NCI-H2196 treated with DMSO at 0.1 percent for 48 hours (cell line): ENCODE results near the gene ADPRS.
A peak's percentile ranks its signal among the peaks of the same experiment; 100 is the strongest.

Experiments
- DNase-seq: peaks from one replicate; lab custom pipeline; 2025; ENCODE audit not compliant: unreplicated experiment; lab: John Stamatoyannopoulos, UW

ADPRS gene, protein sequence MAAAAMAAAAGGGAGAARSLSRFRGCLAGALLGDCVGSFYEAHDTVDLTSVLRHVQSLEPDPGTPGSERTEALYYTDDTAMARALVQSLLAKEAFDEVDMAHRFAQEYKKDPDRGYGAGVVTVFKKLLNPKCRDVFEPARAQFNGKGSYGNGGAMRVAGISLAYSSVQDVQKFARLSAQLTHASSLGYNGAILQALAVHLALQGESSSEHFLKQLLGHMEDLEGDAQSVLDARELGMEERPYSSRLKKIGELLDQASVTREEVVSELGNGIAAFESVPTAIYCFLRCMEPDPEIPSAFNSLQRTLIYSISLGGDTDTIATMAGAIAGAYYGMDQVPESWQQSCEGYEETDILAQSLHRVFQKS

DNA sequence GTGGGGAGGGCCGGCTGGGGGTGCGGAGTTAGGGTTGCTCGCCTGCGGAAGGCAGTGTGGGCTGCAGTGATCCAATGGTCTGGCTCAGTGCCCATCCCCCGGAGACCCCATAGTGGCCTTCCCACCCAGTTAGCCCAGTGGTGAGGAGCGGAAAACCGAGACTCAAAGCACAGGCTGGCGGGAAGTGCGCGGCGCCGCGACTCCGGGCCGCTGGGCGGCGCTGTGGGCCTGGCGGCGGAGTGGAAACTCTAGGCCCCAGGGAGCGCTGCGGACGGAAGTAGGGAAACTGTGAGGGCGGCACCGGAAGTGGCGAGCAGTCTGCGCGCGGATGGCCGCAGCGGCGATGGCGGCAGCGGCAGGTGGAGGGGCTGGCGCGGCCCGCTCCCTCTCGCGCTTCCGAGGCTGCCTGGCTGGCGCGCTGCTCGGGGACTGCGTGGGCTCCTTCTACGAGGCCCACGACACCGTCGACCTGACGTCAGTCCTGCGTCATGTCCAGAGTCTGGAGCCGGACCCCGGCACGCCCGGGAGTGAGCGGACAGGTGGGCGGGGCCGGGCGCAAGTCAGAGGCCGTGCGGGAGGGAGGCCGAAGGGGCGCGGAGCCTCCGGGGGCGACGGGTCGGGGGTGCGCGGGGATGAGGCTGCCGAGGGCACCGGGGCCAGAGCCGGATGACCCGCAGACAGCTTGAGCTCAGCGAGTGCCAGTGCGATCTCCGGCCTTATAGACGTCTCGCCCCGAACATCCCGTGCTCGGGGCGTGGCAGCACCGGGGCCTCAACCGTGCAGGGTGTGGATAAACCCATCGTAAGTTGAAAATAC lies at the start of gene ADPRS:
Gene ADPRS, plus strand, starts transcription at position 316 of the 816 bp plus-strand sequence. Its CDS starts 13 bp downstream, at position 329.
- peak; percentile 80 for DNase-seq

DNA sequence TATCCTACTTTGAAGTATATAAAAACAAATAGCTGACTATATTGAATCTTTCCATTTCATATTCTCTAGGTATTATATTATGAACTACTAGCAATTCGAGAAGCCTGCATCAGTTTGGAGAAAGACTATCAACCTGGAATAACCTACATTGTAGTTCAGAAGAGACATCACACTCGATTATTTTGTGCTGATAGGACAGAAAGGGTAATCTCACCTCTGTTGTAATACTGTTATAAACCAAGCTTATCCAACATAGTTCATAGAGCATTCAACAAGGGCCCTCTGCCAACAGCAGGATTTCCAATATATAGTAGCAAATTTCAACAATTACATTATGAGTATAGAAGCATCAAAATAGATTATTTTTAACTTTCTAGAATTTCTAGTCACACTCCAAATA lies 48.5 kb upstream of the ADPRS start:
- no peak for DNase-seq

DNA sequence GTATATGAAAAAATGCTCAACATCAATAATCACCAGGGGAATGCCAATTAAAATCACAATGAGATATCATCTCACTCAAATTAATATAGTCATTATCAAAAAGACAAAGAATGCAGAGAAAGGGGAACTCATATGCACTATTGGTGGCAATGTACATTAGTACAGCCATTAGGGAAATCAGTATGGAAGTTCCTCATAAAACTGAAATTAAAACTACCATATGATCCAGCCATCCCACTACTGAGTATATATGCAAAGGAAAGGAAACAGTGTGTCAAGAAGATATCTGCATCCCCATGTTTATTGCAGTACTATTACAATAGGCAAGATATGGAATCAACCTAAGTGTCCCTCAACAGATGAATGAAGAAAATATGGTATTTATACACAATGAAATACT lies 36.9 kb upstream of the ADPRS start:
- DNase-seq: no peak

DNA sequence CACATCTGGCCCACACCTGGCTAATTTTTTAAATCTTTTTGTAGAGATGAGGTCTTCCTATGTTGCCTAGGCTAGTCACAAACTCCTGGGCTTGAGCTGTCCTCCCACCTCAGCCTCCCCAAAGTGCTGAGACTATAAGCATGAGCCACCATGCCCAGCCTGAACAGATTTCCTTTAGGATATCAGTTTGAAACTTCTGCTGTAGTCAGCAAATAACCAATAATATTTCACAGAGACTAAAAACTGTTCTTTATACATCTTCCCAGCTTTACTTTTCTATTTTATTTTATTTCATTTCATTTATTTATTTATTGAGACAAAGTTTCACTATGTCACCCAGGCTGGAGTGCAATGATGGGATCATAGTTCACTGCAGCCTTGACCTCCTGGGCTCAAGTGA lies 34.7 kb upstream of the ADPRS start:
- no peak for DNase-seq

DNA sequence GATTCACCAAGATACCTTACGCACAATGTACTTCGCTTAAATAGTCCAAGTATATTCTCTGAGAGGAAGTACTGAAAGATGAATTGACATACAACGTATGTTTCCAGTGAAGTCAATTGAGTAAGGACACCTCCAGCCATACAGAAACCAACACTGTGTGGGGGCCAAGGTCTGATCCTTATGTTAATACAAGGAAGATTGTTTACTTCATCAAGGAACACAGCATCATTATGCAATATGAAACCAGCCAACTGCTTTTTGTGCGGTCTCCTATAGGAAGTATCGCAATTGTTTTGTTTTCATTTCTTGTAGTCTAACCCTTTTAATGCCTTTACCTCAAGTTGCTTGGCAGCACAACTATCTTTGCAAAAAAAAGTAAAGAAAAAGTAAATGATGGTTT lies 33.0 kb upstream of the ADPRS start:
- DNase-seq: no peak

DNA sequence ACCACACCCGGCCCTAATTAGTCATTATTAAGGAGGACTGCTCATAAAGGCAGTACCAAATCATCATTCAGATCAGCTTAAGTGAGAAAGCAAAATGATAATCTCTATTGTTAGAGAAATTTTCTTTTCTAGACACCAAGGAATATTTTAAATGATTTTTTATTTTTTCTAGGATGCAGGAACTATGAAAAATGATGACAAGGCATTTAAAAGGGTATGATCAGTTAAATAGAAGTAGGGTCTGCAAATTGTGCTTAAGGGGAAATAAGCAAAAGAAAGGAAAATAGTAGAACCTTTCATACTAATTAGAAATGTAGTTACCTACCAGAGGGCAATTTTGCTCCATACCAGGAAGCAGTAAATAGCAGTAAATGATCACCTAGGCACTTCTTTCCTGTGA lies 26.4 kb upstream of the ADPRS start:
- DNase-seq: no peak

DNA sequence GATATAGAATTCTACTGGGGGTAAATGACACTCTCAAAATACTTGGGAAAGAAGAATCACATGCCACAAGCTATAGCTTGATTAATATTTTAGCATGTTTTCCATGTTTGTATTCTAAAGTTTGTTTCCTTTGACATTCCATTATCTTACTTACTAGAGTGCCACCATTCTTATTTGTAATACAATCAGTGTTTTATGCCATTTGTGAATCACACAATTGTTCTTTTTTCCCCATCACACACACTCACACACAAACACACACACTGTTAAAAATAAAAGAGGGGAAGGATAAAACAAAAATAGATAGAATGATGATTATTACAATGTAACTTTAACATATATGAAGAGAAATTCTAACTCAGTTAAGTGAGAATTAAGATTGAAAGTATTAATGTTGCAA lies 20.8 kb upstream of the ADPRS start:
- DNase-seq: no peak

DNA sequence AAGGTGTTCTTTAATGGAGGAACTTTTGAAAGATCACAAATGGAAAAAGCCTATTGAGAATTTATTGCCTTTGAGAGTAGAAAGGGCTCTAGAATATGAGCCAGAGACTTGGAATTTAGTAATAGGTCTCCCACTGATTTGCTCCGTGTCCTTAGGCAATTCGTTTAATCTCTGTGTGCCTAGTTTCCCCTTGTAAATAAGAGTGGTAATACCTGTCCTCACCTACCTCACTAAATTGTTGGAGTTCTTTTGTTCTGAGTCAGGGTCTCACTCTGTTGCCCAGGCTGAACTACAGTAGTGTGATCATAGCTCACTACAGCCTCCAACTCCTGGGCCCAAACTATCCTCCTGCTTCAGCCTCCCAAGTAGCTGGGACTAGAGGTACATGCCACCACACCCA lies 19.8 kb upstream of the ADPRS start:
- DNase-seq: no peak

DNA sequence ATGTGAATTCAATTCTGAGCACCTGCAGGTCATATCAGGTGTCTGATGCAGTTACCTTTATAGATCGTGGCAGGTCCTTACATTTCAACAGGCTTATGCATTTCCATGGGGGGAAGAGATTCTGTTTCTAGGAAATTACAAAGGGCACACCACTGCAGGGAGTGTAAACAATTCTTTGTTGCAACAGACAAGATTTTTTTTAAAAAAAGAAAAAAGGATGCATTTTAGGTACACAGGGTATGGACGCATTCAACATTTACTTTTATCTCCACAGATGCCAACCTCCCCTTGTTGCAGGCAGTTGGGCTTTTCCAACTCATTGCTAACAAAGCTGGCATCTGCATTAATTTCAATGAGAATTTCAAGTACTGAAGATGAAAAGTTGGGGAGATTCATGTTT lies 18.3 kb upstream of the ADPRS start:
- peak; percentile 33 for DNase-seq

DNA sequence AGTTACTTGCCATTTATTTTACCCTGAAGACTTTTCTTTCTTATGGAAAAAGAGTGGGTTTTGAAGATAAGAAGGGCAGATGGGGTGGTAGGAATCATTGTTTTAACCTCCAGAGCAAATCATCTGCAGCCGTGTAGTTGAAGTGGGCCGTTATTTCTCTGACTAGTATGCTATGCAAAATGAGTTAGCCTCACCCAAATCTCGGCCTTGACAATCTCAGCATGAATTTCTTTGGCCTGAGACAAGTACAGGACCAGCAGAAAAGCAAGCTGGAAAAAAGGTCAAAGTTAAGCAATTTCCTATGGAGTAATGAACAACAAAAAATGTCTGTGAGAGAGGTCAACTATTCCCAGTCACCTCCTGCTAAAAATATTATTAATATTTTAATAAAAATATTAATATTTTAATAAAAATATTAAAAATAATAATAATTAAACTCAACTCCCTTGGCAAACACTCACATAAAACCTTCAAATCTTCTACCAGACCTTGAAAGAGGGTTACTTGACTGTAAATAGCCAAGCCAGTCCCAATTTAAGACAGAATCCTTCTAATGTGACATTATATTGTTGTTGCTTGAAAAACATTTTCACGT lies 11.6 kb upstream of the ADPRS start:
- DNase-seq: no peak

DNA sequence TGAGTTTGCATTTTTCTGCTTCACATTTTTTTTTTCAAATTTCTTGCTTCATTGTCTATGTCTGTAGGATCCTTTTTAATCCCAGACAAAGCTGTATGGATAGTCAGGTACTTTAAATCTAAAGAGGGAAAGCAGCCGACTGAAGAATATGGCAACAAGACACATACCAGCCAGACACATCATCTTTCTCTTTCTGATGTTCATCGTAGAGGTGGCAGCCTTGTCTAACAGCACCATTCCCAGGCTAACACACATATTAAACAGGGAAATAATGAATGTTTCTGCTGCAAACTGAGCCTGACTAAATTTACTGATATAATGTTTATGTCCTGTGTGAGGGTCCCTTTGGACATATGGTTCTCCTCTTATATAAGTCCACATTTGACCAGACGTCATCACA lies 8.5 kb upstream of the ADPRS start:
- no peak for DNase-seq

DNA sequence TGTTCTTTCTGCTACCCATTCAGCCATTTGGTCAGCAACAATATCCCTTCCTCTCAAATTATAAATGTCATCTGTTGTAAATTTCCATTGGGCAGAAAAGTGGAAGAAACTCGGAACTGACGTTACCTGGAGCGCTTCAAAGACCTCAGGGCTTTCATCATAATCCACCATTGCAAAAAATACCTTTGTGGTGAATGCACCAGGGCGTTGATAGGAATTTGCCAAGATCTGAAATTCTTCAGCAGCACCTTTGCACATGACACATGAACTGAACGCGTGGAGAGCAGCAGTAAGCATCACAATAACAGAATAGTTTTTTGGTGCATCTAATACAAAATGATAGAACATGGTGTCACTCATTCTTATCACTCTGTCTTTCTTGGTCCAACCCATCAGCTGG lies 7.9 kb upstream of the ADPRS start:
- no peak for DNase-seq

DNA sequence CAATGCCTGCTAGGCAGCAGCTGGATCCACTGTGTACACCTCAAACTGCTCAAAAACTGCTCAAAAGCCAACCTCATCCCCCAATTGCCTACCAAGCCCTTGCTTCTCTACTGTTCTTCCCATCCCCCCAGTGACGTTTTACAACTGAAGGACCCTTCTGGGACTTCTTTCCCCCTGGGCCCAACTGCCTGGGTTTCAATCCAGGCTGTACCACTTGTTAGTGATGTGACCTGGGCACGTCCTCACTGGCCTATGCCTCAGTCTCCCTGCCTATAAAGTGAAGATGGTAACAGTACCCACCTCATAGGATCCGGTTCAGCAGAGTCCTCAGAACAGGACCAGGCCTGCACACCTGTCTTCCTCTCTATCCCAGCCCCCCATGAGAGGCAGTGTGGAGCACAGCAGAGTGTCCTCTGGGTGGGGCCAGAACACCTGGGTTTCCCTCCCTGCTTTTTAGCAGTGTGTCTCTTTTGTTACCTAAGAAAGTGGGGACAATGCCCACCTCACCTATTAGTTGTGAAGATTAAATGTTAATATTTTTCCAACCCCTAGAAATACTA lies 6.7 kb upstream of the ADPRS start:
- no peak for DNase-seq

DNA sequence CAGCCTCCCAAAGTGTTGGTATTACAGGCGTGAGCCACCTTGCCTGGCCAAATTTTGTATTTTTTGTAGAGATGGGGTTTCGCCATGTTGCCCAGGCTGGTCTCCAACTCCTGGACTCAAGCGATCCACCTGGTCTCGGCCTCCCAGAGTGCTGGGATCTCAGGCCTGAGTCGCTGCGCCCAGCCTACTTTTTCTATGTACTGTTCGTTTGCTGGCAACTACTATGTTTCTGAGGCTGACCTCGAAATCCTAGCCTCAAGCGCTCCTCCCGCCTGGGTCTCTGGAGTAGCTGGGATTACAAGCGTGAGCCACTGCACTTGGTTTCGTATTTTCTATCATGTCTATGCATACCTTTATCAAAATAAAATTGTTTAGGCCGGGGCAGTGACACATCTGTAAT lies 5.5 kb upstream of the ADPRS start:
- DNase-seq: no peak

DNA sequence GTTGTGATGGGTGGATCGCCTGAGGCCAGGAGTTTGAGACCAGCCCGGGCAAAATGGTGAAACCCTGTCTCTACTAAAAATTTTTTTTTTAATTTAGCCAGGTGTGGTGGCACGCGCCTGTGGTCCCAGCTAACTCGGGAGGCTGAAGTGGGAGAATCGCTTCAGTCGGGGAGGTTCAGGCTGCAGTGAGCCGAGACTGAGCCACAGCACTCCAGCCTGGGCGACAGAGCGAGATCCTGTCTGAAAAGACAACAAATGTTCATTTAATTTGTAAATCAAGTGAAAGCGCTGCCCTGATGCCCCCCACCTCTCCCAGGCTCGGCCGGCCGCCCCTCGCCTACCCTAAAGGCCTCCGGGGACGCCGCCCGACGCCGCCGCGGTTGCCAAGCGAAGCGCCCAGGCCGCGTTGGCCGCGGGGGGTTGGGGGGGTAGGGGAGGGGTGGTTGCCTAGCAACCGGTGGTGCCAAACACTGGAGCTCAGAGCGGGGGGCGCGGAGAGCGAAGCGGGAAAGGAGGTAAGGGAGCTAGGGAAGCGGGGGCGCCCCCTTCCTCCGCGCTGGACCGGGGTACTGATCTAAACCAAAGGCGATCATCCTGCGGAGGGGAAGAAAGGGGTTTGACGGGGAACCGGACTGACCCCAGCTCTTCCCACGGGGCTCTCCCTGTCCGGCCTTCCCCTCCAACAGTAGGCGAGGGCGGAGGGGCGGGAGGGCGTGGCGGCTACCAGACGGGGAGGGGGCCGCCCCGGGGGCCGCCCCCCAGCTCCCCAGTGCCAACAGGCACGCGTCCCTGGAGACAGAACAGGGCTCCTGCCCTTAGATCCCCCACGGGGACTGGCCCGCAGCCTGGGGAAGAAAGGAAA lies 4.8 kb upstream of the ADPRS start, which contains the start of gene TEKT2:
Gene TEKT2, plus strand, starts transcription at position 460 of the 862 bp plus-strand sequence. CDS start 828 bp downstream, outside the sequence.
- DNase-seq: peak; percentile 31

DNA sequence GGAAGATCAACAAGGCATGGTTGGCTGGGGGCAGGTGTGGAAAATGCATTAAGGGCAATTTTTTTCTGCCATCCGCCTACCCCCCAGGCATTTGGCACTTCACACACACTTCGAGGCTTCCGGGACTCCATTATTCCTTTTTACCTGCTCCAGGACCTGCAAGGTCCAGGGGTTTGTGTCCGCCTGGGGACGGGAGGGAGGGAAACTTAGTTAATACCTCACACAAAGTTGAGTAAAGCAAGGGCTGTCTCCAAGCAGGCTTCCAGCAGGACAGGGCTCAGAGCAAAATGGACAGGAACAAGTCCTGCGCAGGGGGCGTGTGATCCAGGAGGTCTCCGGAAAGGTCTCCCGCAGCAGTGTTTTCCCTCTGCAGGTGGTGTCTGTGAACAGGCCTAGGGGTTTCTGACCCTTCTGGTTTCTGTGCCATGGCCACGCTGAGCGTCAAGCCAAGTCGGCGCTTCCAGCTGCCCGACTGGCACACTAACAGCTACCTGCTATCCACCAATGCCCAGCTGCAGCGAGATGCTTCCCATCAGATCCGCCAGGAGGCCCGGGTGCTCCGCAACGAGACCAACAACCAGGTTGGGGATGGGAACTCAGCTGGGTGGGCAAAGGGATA lies 4.1 kb upstream of the ADPRS start:
- DNase-seq: no peak

DNA sequence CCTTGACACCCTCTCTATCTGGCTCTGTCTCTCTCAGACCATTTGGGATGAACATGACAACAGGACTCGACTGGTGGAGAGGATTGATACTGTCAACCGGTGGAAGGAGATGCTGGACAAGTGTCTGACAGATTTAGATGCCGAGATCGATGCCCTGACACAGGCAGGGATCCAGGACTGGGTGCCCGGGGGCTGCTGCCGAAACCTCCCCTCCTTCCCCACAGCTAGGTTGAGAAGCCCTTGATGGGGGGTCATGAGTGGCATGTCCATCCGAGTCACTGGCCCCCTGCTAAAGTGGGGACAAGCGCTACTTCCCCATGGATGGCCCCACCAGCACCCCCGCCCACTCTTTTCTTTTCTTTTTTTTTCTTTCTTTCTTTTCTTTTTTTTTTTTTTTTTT lies 3.6 kb upstream of the ADPRS start:
- DNase-seq: no peak

DNA sequence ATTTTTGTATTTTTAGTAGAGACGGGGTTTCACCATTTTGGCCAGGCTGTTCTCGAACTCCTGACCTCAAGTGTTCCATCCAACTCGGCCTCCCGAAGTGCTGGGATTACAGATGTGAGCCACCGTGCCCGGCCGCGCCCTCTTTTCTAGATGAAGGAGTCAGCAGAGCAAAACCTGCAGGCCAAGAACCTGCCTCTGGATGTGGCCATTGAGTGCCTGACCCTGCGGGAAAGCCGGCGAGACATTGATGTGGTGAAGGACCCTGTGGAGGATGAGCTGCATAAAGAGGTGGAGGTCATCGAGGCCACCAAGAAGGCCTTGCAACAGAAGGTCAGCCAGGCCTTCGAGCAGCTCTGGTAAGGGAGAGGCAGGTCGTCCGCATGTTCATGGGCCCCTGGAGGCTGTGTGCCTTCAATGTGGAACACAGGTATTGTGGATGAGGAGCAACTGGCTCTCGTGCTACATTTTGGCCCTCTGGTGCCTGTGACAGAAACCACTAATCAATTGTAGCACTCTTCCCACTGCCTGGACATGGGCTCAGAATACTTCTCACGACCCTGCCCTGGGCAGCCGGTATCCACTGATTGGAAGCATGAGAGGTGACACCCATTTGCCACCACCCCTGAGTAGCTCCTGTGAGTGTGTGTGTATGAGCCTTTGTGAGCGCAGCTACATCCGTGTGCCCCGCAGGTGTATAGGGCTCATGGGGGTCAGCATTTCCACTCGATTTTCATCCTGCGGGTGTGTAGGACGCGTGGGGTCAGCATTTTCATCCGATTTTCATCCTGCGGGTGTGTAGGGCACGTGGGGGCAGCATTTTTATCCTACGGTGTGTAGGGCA lies 2.8 kb upstream of the ADPRS start:
- no peak for DNase-seq

DNA sequence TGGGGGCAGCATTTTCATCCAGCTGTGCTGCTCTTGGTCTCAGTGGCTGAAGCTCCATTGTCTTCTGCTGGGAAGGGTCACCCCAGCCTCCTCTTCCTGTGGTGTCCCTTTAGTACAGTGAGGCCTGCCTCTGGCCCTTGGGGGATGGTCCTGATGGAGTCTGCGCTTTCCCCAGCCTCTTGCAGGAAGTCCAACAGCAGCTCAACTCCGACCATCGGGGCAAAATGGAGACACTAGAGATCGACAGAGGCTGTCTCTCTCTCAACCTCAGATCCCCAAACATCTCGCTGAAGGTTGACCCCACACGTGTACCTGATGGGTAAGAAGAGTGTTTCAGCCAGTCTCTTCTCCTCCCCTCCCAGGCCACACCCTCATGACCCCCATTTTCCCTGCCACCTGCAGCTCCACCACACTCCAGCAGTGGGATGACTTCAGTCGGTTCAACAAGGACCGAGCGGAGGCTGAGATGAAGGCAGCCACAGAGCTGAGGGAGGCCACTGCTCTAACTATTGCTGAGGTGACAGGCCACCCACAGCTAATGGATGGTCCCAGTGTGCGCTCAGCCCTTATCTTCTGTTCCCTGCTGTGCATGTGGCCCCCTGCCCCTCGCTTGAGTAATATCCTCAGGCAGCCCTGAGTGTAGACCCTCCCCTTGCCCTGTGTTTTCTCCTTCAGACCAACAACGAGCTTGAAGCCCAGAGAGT lies 2.0 kb upstream of the ADPRS start:
- no peak for DNase-seq
